GM12878 (cell line): ENCODE results near the gene ADAMTS3.
"Not testable (repeated sequence)": the region's sequence is repeated elsewhere in the genome, so short reads cannot be mapped to it uniquely, and the experiment has no call there.

Source experiments
- ATF2 ChIP-seq: IDR thresholded peaks from 2 replicates; pipeline ENCODE4 v1.6.1; 2012; ENCODE audit warnings: low read length, inconsistent platforms
- EP300 ChIP-seq, 2 experiments: fragments of 150-350 bp in 1 of 2; IDR thresholded peaks; 2 replicates each; pipeline ENCODE4 v1.6.1; 2011 to 2012; ENCODE audit warnings: low read depth in 2 of 2, low read length in 2 of 2, borderline replicate concordance in 1 of 2, improper control_type of control experiment in 1 of 2, inconsistent platforms in 1 of 2; ENCODE audit not compliant: control insufficient read depth in 1 of 2
- JUNB ChIP-seq: IDR thresholded peaks from 2 replicates; pipeline ENCODE4 v1.6.1; 2016; ENCODE audit warnings: antibody characterized with exemption, mild to moderate bottlenecking
- MXI1 ChIP-seq: fragments of 150-350 bp; IDR thresholded peaks from 2 replicates; pipeline ENCODE4 v1.6.1; 2011; ENCODE audit warnings: low read depth, mild to moderate bottlenecking, inconsistent platforms, low read length, improper control_type of control experiment
- POLR2AphosphoS5 ChIP-seq: IDR thresholded peaks from 2 replicates; pipeline ENCODE4 v1.6.1; 2011; ENCODE audit warnings: mild to moderate bottlenecking, low read length, inconsistent platforms
- RAD21 ChIP-seq: IDR thresholded peaks from 2 replicates; pipeline ENCODE4 v1.6.1; 2011; ENCODE audit warnings: mild to moderate bottlenecking, low read depth, low read length, moderate library complexity; ENCODE audit not compliant: insufficient read depth
- SREBF2 ChIP-seq: IDR thresholded peaks from 2 replicates; pipeline ENCODE4 v1.6.1; 2012; ENCODE audit warnings: mild to moderate bottlenecking, low read length
- TF ChIP-seq, protein P1 (sequence below), 3 experiments: IDR thresholded peaks in 2 of 3; conservative IDR thresholded peaks in 1 of 3; 2 replicates each; pipeline ENCODE4 v1.5.1; 2011; ENCODE audit warnings: low read depth in 3 of 3, low read length in 3 of 3, mild to moderate bottlenecking in 3 of 3, control low read depth in 2 of 3, moderate library complexity in 2 of 3, inconsistent platforms in 1 of 3, mixed read lengths in 1 of 3; ENCODE audit not compliant: control insufficient read depth in 2 of 3, insufficient read depth in 1 of 3; ENCODE audit errors: extremely low read depth in 1 of 3
- TF ChIP-seq, protein P2 (sequence below): fragments of 150-350 bp; IDR thresholded peaks from 2 replicates; pipeline ENCODE4 v1.6.1; 2016; ENCODE audit warnings: low read depth, low read length

DNA sequence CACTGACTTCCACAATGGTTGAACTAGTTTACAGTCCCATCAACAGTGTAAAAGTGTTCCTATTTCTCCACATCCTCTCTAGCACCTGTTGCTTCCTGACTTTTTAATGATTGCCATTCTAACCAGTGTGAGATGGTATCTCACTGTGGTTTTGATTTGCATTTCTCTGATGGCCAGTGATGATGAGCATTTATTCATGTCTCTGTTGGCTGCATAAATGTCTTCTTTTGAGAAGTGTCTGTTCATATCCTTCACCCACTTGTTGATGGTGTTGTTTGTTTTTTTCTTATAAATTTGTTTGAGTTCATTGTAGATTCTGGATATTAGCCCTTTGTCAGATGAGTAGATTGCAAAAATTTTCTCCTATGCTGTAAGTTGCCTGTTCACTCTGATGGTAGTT lies 143.1 kb downstream of the ADAMTS3 start:
- TF ChIP-seq, protein P1, sequence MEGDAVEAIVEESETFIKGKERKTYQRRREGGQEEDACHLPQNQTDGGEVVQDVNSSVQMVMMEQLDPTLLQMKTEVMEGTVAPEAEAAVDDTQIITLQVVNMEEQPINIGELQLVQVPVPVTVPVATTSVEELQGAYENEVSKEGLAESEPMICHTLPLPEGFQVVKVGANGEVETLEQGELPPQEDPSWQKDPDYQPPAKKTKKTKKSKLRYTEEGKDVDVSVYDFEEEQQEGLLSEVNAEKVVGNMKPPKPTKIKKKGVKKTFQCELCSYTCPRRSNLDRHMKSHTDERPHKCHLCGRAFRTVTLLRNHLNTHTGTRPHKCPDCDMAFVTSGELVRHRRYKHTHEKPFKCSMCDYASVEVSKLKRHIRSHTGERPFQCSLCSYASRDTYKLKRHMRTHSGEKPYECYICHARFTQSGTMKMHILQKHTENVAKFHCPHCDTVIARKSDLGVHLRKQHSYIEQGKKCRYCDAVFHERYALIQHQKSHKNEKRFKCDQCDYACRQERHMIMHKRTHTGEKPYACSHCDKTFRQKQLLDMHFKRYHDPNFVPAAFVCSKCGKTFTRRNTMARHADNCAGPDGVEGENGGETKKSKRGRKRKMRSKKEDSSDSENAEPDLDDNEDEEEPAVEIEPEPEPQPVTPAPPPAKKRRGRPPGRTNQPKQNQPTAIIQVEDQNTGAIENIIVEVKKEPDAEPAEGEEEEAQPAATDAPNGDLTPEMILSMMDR (IDR thresholded peaks at IDR 0.05 in 2 of 3, conservative IDR thresholded peaks at IDR 0.05 in 1 of 3; ENCODE audit: control insufficient read depth in 2 of 3, extremely low read depth in 1 of 3, insufficient read depth in 1 of 3, low read depth in 3 of 3, low read length in 3 of 3): not testable (repeated sequence)
- not testable (repeated sequence) for TF ChIP-seq EP300 (IDR thresholded peaks at IDR 0.05; ENCODE audit: borderline replicate concordance in 1 of 2, control insufficient read depth in 1 of 2, low read depth in 2 of 2, low read length in 2 of 2); POLR2AphosphoS5; RAD21; JUNB; MXI1; SREBF2; ATF2
- TF ChIP-seq, protein P2, sequence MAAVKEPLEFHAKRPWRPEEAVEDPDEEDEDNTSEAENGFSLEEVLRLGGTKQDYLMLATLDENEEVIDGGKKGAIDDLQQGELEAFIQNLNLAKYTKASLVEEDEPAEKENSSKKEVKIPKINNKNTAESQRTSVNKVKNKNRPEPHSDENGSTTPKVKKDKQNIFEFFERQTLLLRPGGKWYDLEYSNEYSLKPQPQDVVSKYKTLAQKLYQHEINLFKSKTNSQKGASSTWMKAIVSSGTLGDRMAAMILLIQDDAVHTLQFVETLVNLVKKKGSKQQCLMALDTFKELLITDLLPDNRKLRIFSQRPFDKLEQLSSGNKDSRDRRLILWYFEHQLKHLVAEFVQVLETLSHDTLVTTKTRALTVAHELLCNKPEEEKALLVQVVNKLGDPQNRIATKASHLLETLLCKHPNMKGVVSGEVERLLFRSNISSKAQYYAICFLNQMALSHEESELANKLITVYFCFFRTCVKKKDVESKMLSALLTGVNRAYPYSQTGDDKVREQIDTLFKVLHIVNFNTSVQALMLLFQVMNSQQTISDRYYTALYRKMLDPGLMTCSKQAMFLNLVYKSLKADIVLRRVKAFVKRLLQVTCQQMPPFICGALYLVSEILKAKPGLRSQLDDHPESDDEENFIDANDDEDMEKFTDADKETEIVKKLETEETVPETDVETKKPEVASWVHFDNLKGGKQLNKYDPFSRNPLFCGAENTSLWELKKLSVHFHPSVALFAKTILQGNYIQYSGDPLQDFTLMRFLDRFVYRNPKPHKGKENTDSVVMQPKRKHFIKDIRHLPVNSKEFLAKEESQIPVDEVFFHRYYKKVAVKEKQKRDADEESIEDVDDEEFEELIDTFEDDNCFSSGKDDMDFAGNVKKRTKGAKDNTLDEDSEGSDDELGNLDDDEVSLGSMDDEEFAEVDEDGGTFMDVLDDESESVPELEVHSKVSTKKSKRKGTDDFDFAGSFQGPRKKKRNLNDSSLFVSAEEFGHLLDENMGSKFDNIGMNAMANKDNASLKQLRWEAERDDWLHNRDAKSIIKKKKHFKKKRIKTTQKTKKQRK: not testable (repeated sequence)
